HG02870 (cell line): Measurements from ENCODE around the gene CDK3.

Experiments
- ATAC-seq: cut with Tn5 transposase; IDR thresholded peaks from one replicate; pipeline ENCODE4 v1.9.1; 2021; ENCODE audit warnings: mild to moderate bottlenecking, moderate library complexity; ENCODE audit not compliant: unreplicated experiment

The CDK3 gene

DNA sequence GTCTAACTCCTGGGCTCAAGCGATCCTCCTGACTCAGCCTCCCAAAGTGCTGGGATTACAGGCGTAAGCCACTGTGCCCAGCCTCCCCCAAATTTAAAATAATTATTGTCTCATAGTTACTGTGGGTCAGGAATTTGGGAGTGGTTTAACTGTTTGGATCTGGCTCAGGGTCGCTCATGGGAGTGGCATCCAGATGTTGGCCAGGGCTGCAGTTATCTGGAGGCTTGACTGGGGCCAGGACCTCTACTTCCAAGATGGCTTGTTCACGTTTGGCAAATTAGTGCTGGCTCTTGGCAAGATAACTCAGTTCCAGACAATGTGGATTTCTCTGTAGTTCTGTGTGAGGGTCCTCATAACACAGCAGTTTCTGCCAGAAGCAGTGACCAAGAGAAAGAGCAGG is 13.6 kb upstream of the CDK3 start:
- ATAC-seq, result no peak

DNA sequence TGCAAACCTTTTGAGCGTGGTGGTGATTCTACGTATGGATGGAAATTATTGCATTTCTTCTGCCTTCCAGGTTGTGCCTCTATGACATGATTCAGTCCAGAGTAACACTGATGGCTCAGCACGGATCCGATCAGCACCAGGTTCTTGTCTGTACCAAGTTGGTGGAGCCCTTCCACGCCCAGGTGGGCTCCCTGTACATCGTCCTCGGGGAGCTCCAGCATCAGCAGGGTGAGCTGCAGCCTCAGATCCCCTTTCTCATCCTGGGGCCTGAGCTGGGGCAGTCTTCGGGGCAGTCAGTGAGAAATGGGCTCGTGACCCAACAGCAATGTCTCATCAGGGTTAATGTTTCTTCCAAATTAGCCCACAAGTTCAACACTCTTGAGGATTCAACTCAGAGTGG is 9.3 kb upstream of the CDK3 start:
- no peak for ATAC-seq

- ATAC-seq, result no peak
Measured at GRCh38 chr17:75994802-75995370, 5.8 kb upstream of the CDK3 start.

DNA sequence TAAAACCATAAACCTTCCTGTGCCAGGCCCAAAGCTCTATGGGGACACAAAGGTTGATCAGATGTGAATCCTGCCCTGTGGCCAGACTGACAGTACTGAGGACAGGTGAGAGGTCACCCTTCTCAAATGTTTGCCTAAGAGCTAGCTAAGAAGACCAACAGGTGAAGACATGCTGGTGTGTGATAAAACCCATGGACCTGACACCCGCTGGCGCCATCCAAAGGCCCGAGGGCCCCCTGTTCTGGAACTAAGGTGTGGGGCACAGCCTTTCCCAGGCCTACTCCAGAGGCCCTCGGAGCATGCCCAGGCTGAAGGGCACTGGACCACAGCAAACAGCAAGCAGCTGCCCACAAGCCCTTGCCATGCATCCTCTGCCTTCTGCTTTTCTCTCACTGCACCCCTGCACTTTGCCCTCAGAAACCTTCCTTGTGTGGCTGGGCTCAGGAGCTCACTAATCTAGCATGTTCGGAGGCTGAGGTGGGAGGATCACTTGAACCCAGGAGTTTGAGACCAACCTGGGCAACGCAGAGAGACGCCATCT is 5.2 kb upstream of the CDK3 start:
- no peak for ATAC-seq

- no peak for ATAC-seq
Measured at GRCh38 chr17:75996665-75997590, 3.7 kb upstream of the CDK3 start.

DNA sequence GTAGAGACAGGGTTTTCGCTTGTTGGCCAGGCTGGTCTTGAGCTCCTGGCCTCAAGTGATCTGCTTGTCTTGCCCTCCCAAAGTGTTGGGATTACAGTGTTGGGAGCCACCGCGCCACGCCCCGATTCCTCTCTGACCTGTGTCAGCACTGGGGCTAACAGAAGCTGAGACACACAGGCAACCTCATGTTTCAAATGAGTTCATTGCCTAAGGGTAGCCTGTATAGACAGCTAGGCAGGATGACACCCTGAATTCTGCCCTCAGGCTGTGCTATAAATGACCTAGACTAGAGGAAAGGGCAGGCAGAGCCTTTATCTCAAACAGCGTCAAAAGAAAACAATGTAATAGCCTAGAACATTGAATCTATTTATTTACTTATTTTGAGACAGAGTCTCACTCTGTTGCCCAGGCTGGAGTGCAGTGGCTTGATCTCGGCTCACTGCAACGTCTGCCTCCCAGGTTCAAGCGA is 2.3 kb upstream of the CDK3 start:
- ATAC-seq, result no peak

GRCh38 chr17:76000016-76000754 is 470 bp upstream of the CDK3 start:
- ATAC-seq, result no peak

- no peak for ATAC-seq
Measured at GRCh38 chr17:76002100-76002499, 1.4 kb downstream of the CDK3 start.

GRCh38 chr17:76003915-76004314 is 3.3 kb downstream of the CDK3 start:
- no peak for ATAC-seq

- ATAC-seq, result no peak
Measured at GRCh38 chr17:76004750-76005262, 4.2 kb downstream of the CDK3 start.

DNA sequence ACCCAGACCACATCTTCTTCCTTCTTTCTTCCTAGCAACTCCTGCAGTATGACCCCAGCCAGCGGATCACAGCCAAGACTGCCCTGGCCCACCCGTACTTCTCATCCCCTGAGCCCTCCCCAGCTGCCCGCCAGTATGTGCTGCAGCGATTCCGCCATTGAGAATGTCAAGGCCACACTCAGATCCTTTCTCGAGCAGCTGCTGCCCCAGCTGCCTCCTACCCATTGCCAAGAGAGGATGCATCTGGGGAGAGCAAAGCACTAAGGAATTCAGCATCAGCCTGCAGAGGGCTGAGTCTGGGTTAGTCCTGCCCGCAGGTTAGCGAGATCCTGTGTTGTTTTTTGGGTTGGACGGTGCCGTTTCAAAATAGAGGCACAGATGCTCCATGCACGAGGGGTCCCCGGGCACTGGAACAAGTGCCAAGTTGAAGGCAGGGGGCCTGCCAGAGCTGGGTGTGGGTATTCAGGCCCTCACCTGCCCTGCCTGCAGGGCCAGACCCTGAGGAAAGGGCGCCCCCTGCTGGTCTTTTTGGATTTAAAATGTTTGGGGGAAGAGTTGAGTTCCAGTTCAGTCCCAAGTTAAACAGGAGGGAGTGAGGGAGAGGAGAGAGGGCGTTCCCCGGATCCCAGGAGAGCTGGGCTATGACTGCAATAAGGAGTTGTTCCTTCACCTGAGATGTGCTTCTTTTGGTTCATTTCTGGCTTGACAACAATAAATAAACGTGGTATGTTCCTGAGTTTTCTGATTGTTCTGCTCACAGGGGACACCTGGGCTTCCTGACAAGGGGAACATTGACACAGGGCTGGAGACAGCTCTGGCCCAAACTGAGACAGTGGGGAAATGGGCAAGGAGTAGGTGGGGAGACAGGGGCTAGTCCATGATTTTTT is 4.9 kb downstream of the CDK3 start:
- no peak for ATAC-seq

DNA sequence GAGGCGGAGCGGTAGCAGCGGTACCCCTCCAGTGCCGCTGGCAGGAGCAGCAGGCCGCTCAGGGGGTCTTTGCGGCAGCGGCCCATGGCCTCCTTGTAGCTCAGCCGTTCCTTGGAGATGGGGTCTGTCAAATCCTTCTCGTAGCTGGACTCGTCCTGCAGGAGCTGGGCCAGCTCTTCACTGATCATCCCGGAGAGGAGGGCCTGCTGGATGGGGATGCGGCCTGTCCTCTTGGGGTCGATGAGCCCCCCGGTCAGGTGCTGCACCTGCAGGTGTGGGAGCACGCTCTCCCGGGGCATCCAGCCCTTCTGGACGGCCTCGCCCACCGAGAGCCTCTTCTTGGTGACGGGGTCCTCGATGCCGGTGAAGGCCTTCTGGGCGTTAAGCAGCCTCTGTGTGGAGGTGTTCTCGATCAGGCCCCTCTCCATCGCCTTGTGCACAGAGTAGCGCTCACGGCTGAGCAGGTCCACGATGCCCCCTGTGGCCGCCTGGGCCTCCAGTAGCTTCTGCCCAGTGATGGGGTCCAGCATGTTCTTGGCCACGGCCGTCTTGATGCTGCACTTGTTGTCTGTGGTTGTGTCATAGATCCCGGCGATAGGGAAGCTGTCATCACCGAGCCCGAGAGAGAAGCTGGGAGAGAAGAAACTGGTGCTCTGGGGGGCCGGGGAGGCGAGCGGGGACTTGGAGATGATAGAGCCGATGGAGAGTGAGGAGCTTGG is 6.6 kb downstream of the CDK3 start:
- no peak for ATAC-seq

DNA sequence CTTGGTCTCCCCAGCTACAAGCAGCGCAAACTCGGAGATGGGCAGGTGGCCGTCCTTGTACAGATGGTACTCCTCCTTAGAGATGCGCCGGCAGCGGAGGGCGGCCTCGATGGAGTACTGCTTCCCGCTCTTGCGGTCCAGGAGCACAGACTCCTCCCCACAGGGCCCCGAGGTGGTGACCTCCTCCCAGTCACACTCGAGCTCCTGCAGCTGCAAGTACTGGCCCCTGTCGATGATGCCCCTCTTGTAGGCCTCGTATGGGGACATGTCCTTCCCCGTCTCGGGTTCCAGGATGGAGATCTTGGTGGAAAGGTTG is 7.2 kb downstream of the CDK3 start:
- ATAC-seq, result no peak

GRCh38 chr17:76008208-76008607 is 7.6 kb downstream of the CDK3 start:
- no peak for ATAC-seq

- no peak for ATAC-seq
Measured at GRCh38 chr17:76008630-76009425, 8.2 kb downstream of the CDK3 start.

DNA sequence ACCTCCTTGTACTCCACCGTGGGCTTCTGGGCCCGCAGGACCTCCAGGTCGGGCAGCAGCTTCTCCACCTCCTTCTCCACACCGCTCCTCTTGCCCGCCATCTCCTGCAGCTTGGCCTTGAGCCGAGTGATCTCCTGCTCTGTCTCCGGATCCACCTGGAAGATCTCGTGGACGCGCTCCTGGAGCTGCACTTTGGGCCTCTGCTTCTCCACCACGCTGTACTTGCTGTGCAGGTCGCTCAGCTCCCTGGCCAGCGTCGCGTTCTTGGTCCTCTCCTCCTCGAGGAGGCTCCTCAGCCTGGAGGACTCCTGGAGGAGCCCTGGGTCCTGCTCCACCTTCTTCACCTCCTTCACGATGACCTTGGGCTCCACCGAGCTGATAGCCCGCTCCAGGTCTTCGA is 8.8 kb downstream of the CDK3 start:
- no peak for ATAC-seq

DNA sequence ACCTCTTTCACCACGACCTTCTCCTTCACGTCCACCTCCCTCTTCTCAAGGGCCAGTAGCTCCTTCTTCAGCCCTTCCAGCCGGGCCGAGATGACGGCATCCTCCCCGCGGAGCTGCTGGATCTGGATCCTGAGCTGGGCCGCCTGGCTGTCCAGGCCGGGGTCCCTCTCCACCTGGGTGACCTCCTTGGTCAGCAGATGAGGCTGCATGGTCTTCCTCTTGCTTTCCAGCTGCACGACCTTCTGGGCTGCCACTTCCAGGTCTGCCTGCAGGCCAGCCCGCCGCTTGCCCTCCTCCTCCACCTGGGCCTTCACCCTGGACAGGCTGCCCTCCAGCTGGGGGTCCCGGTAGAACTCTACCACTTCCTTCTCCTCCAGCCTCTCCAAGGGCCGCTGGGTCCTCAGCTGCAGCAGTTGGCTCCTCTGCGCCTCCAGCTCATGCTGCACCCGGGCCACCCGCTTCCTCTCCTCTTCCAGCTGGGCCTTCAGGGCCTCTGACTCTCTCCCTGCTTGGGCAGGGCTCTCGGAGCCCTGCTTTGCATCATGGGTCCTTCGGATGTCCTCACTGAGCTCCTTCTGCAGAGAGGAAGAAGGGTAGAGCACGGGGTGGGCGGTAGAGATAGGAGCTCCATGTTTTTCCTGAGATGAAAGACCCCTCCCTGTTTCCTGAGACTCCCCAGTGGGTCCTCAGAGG is 9.5 kb downstream of the CDK3 start:
- no peak for ATAC-seq

DNA sequence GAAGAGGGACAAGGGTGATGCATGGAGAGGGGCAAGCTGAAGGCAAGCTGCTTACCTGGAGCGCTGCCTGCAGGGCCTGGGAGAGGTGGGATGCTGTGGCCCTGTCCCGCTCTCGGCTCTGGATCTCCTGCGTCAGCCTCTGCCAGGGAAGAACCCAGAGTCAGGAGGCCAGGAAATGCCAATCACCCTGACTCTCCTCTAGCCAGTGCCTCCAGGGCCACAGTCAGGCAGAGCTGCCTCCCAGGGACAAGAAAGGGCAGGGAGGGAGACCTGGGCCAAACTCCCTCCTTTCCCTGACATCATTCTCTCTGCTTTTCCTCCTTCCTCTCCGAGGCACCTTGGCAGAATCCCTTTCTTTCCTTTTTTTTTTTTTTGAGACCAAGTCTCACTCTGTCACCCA is 11.3 kb downstream of the CDK3 start:
- ATAC-seq, result no peak
